Astrocyte of the cerebellum (primary cell): Measurements from ENCODE around the gene GALR3.

Source experiments
- DNase-seq: peaks from one replicate; pipeline ENCODE4 v3.0.0-alpha.2; 2011; ENCODE audit warnings: low read depth
- H3K4me3 ChIP-seq: 2 replicates; pipeline ENCODE4 v1.5.1; 2011; ENCODE audit warnings: mild to moderate bottlenecking, low read depth, low read length, moderate library complexity
- in situ Hi-C: cut with HindIII; loops from 2 replicates; pipeline ENCODE4 v1.10.0; 2017; ENCODE audit warnings: low sequenced_read_pairs
- TF ChIP-seq, protein P1 (sequence below): IDR thresholded peaks from 2 replicates; pipeline ENCODE4 v1.5.1; 2012; ENCODE audit warnings: low read length, low read depth, moderate library complexity, mild to moderate bottlenecking; ENCODE audit errors: missing control alignments

GALR3 gene, protein sequence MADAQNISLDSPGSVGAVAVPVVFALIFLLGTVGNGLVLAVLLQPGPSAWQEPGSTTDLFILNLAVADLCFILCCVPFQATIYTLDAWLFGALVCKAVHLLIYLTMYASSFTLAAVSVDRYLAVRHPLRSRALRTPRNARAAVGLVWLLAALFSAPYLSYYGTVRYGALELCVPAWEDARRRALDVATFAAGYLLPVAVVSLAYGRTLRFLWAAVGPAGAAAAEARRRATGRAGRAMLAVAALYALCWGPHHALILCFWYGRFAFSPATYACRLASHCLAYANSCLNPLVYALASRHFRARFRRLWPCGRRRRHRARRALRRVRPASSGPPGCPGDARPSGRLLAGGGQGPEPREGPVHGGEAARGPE

GRCh38 chr22:37823134-37823985 lies at the start of gene GALR3:
Gene GALR3, plus strand, starts transcription at chr22:37823382. Its CDS starts 25 bp downstream, at chr22:37823407.
- H3K4me3 ChIP-seq: no peak within 1 kb of the TSS
- TF ChIP-seq, protein P1, sequence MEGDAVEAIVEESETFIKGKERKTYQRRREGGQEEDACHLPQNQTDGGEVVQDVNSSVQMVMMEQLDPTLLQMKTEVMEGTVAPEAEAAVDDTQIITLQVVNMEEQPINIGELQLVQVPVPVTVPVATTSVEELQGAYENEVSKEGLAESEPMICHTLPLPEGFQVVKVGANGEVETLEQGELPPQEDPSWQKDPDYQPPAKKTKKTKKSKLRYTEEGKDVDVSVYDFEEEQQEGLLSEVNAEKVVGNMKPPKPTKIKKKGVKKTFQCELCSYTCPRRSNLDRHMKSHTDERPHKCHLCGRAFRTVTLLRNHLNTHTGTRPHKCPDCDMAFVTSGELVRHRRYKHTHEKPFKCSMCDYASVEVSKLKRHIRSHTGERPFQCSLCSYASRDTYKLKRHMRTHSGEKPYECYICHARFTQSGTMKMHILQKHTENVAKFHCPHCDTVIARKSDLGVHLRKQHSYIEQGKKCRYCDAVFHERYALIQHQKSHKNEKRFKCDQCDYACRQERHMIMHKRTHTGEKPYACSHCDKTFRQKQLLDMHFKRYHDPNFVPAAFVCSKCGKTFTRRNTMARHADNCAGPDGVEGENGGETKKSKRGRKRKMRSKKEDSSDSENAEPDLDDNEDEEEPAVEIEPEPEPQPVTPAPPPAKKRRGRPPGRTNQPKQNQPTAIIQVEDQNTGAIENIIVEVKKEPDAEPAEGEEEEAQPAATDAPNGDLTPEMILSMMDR: no peak
- in situ Hi-C loops: no loop called here
- DNase-seq: no peak

- TF ChIP-seq, protein P1: no peak
- H3K4me3 ChIP-seq: no peak overlapping the region
- in situ Hi-C loops: no loop called here
- DNase-seq: no peak
Measured at GRCh38 chr22:37774728-37775127, 48.5 kb upstream of the GALR3 start.

- peak; percentile 16 for DNase-seq
- in situ Hi-C loops: no loop called here
- TF ChIP-seq, protein P1: no peak
- no peak overlapping the region for H3K4me3 ChIP-seq
Measured at GRCh38 chr22:37775785-37776638, 47.2 kb upstream of the GALR3 start.

DNA sequence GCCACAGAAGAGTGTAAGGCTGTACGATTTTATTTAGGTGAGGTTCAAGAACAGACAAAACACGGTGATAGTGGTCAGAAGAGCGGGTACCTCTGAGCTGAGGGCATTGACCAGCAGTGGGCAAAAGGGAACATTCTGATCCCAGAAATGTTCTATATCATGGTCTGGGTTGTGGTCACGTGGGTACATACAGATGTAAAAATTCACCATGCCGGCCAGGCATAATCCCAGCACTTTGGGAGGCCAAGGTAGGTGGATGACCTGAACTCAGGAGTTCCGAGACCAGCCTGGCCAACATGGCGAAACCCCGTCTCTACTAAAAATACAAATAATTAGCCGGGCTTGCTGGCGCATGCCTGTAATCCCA lies 46.6 kb upstream of the GALR3 start:
- in situ Hi-C loops: no loop called here
- H3K4me3 ChIP-seq: no peak overlapping the region
- TF ChIP-seq, protein P1: no peak
- DNase-seq: no peak

- H3K4me3 ChIP-seq: no peak overlapping the region
- TF ChIP-seq, protein P1: no peak
- peak; percentile 55 for DNase-seq
- in situ Hi-C loops: no loop called here
Measured at GRCh38 chr22:37777122-37777687, 46.0 kb upstream of the GALR3 start.
